Measurements from ENCODE around the gene ALDH2.
"Not testable (repeated sequence)": the region's sequence is repeated elsewhere in the genome, so short reads cannot be mapped to it uniquely, and the experiment has no call there.

Gene ALDH2

GRCh38 chr12:111766608-111767361, at the start of gene ALDH2:
TSS of gene ALDH2 (plus strand) at chr12:111766933. CDS start at chr12:111766983, 50 bp downstream.
- peak; percentile 31 to 71 for DNase-seq (ENCODE audit: low read depth in 2 of 2)
- H3K4me3 ChIP-seq (replicated peaks in 1 of 2; ENCODE audit: low read depth in 2 of 2, low read length in 2 of 2): peak within 1 kb of the TSS; percentile 66 to 78
- TF ChIP-seq CTCF (IDR thresholded peaks at IDR 0.05; ENCODE audit: low read depth, low read length): no peak

- not testable (repeated sequence) for DNase-seq (ENCODE audit: low read depth in 2 of 2); H3K4me3 ChIP-seq (replicated peaks in 1 of 2; ENCODE audit: low read depth in 2 of 2, low read length in 2 of 2)
Measured at GRCh38 chr12:111719316-111719715, 47.4 kb upstream of the ALDH2 start.

- TF ChIP-seq CTCF (IDR thresholded peaks at IDR 0.05; ENCODE audit: low read depth, low read length): no peak
- no peak for DNase-seq (ENCODE audit: low read depth in 2 of 2)
- no peak overlapping the region for H3K4me3 ChIP-seq (replicated peaks in 1 of 2; ENCODE audit: low read depth in 2 of 2, low read length in 2 of 2)
Measured at GRCh38 chr12:111720457-111720856, 46.3 kb upstream of the ALDH2 start.

GRCh38 chr12:111723646-111724360, 42.9 kb upstream of the ALDH2 start:
- H3K4me3 ChIP-seq (replicated peaks in 1 of 2; ENCODE audit: low read depth in 2 of 2, low read length in 2 of 2); DNase-seq (ENCODE audit: low read depth in 2 of 2): not testable (repeated sequence)

GRCh38 chr12:111728795-111729194, 37.9 kb upstream of the ALDH2 start:
- DNase-seq (ENCODE audit: low read depth in 2 of 2): no peak
- no peak for TF ChIP-seq CTCF (IDR thresholded peaks at IDR 0.05; ENCODE audit: low read depth, low read length)
- H3K4me3 ChIP-seq (replicated peaks in 1 of 2; ENCODE audit: low read depth in 2 of 2, low read length in 2 of 2): no peak overlapping the region

- no peak overlapping the region for H3K4me3 ChIP-seq (replicated peaks in 1 of 2; ENCODE audit: low read depth in 2 of 2, low read length in 2 of 2)
- TF ChIP-seq CTCF (IDR thresholded peaks at IDR 0.05; ENCODE audit: low read depth, low read length): no peak
- no peak for DNase-seq (ENCODE audit: low read depth in 2 of 2)
Measured at GRCh38 chr12:111730420-111730819, 36.3 kb upstream of the ALDH2 start.

GRCh38 chr12:111732786-111733185, 33.9 kb upstream of the ALDH2 start:
- no peak overlapping the region for H3K4me3 ChIP-seq (replicated peaks in 1 of 2; ENCODE audit: low read depth in 2 of 2, low read length in 2 of 2)
- TF ChIP-seq CTCF (IDR thresholded peaks at IDR 0.05; ENCODE audit: low read depth, low read length): no peak
- DNase-seq (ENCODE audit: low read depth in 2 of 2): no peak

All from cardiac fibroblast (primary cell).